Activated CD4-positive, alpha-beta T cell treated with anti-CD3 and anti-CD28 coated beads, Interleukin-2, amount 10 ng/mL, durations not matched to agents 7 days and 5 days (primary cell): ENCODE data around the gene APOL4. TPM values are rescaled to one million over a fixed set of nuclear protein-coding genes. Genes with fewer than 3 reads are reported as not detected.
A peak's percentile ranks its signal among the peaks of the same experiment; 100 is the strongest.
"Not testable (repeated sequence)": the region's sequence is repeated elsewhere in the genome, so short reads cannot be mapped to it uniquely, and the experiment has no call there.

Source experiments
- CTCF ChIA-PET: fragments of 350-600 bp; sonication (Branson Sonifier 250); formaldehyde crosslinking; loops from one replicate; lab custom pipeline; 2021; ENCODE audit warnings: antibody characterized with exemption; lab: Charles Lee
- POLR2A ChIA-PET: fragments of 350-600 bp; sonication (Branson Sonifier 250); formaldehyde crosslinking; loops from one replicate; lab custom pipeline; 2021; ENCODE audit warnings: antibody characterized with exemption; lab: Charles Lee
- DNase-seq: peaks from one replicate; pipeline ENCODE4 v3.0.0-alpha.2; 2020
- H3K27ac Mint-ChIP-seq: one replicate; pipeline ENCODE4 v1.8.0; 2021; ENCODE audit warnings: mild to moderate bottlenecking, moderate library complexity, mixed read lengths
- H3K27me3 Mint-ChIP-seq: one replicate; pipeline ENCODE4 v1.8.0; 2021; ENCODE audit warnings: mixed read lengths
- H3K36me3 Mint-ChIP-seq: one replicate; pipeline ENCODE4 v1.8.0; 2021; ENCODE audit warnings: low read depth, mixed read lengths
- H3K4me1 Mint-ChIP-seq: one replicate; pipeline ENCODE4 v1.8.0; 2021; ENCODE audit warnings: mixed read lengths
- H3K4me3 Mint-ChIP-seq: one replicate; pipeline ENCODE4 v1.8.0; 2021; ENCODE audit warnings: mild to moderate bottlenecking, moderate library complexity, mixed read lengths
- H3K9me3 Mint-ChIP-seq: one replicate; pipeline ENCODE4 v1.8.0; 2021; ENCODE audit warnings: mixed read lengths
- total RNA-seq, 2 experiments: library from RNA; stranded (reverse); gene quantifications; one replicate each; pipeline ENCODE4 v1.2.3, GENCODE V29; 2021

The APOL4 gene, protein sequence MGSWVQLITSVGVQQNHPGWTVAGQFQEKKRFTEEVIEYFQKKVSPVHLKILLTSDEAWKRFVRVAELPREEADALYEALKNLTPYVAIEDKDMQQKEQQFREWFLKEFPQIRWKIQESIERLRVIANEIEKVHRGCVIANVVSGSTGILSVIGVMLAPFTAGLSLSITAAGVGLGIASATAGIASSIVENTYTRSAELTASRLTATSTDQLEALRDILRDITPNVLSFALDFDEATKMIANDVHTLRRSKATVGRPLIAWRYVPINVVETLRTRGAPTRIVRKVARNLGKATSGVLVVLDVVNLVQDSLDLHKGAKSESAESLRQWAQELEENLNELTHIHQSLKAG
- total RNA-seq, result under 1 TPM; 0.54 to 0.57 TPM

DNA sequence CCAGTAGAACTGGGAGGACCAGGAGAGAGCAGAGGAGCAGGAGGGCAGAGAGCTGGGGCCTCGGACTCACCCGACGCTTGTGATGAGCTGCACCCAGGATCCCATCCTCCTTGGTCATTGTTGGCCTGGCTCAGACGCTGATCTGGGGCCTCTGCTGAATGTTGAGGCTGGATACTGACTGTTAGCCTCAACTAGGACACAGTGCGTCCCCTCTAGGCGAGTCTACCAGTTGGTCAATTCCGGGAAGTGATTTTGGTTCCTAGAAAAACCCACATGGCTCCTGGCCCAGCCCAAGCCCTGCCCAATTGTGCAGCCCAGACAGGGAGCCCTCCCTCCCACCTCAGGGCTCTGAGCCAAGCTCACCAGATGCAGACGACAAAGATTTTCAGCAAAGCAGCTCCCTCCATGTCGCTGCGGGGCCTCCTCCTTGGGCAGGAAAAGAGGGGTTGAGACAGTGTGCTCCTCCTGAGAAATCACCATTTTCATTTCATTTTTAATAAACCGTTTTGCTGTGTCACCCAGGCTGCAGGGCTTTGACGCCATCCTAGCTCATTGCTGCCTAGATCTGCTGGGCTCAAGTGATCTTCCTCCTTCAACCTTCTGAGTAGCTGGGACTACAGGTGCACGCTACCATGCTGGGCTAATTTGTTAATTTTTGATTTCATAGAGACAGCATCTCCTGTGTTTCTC is at the start of gene APOL4:
TSS of gene APOL4 (minus strand) at position 180 of the 690 bp plus-strand sequence. CDS start at position 105, 75 bp downstream.
- Mint-ChIP-seq H3K4me3 (no peak within 1 kb of the TSS), H3K36me3 (no peaks in the 10 kb centered on the region), H3K4me1 (peaks cover 35% of the 10 kb centered on the region), H3K9me3 (no peaks in the 10 kb centered on the region), H3K27me3 (no peaks in the 10 kb centered on the region), H3K27ac (no peak within 1 kb of the TSS)
- POLR2A ChIA-PET, result interaction anchor here (0.7 kb wide), 1 partner anchor 51 kb away, joined by 3 read pairs; the partner anchor contains the start of gene APOL1
- no peak for DNase-seq
- CTCF ChIA-PET, result interaction anchor here (0.7 to 1.5 kb wide), 2 partner anchors 22 to 29 kb away, joined by 3 read pairs; no protein-coding TSS in a partner anchor

DNA sequence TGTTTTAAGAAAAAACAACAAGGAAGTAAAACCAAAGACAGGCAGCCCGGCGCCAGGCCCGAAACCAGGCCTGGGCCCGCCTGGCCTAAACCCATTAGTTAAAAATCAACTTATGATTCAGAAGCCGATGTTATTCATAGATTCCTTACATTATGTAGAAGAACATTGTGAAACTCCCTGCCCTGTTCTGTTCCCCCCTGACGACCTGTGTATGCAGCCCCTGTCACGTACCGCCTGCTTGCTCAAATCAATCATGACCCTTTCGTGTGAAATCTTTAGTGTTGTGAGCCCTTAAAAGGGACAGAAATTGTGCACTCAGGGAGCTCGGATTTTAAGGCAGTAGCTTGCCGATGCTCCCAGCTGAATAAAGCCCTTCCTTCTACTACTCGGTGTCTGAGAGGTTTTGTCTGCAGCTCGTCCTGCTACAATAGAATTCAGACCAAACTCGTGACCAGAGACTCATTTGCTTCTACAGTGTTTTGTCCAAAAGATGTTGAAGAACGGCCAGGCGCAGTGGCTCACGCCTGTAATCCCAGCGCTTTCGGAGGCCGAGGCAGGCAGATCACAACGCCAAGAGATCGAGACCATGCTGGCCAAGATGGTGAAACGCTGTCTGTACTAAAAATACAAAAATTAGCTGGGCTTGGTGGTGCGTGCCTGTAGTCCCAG is 48.8 kb upstream of the APOL4 start:
- H3K9me3 Mint-ChIP-seq, H3K27me3 Mint-ChIP-seq, DNase-seq, H3K4me3 Mint-ChIP-seq, POLR2A ChIA-PET: not testable (repeated sequence)
- peak overlapping the region; percentile 26 for H3K27ac Mint-ChIP-seq
- CTCF ChIA-PET, result interaction anchor here (1.0 to 2.2 kb wide), 2 partner anchors 11 to 17 kb away, joined by 3 to 14 read pairs; partner anchors contain the start of gene APOL2
- H3K36me3 Mint-ChIP-seq, result peaks cover 16% of the 10 kb centered on the region
- H3K4me1 Mint-ChIP-seq, result peaks cover 31% of the 10 kb centered on the region

DNA sequence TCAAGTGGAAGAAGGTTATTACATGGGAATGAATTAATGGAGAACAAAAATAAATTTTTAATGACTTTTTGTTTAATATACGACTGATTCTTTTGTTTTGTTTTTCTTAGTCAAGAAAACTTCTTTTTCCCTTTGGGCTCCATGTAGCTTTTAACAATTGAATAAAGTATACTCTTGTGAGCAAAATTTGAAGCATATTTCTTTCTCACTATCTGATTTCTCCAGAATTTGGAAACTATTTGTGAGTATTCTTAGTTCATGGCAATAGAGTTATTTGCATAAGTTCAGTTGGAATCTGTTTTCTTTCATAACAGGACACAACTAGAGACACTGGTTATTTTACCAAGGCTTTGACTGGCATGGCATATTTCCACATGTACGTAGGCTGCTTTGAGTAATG is 47.6 kb upstream of the APOL4 start:
- POLR2A ChIA-PET, result no interaction called here
- CTCF ChIA-PET, result interaction anchor here (2.2 kb wide), 1 partner anchor 9 kb away, joined by 14 read pairs; the partner anchor contains the start of gene APOL2
- peaks cover 22% of the 10 kb centered on the region for H3K4me1 Mint-ChIP-seq
- no peaks in the 10 kb centered on the region for H3K27me3 Mint-ChIP-seq
- no peak for DNase-seq
- H3K9me3 Mint-ChIP-seq, result peaks cover 9% of the 10 kb centered on the region
- no peak overlapping the region for H3K27ac Mint-ChIP-seq
- H3K4me3 Mint-ChIP-seq, result no peak overlapping the region
- H3K36me3 Mint-ChIP-seq, result peaks cover 11% of the 10 kb centered on the region

DNA sequence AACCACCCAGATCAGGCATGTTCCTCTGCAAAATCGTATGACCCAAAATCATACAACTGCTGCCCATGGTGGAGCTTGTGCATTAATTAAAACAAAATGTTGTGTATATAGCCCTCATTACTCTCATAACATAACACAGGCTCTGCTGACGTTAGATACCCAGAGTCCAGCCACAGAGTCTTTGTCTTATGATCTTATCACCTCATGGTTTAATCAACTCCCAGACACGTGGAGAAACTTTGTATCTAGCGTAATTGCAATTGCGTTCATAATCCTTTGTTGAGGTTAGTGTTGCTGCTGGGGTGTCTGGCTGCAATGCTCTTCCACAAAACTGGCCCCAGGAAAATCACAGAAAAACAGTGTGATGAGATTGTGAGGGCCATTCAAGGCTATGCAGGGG is 46.3 kb upstream of the APOL4 start:
- ChIA-PET POLR2A (no interaction called here), CTCF (no interaction called here)
- Mint-ChIP-seq H3K9me3 (peaks cover 11% of the 10 kb centered on the region), H3K27ac (no peak overlapping the region), H3K4me1 (peaks cover 15% of the 10 kb centered on the region), H3K27me3 (no peaks in the 10 kb centered on the region), H3K36me3 (peaks cover 8% of the 10 kb centered on the region), H3K4me3 (no peak overlapping the region)
- DNase-seq, result no peak

DNA sequence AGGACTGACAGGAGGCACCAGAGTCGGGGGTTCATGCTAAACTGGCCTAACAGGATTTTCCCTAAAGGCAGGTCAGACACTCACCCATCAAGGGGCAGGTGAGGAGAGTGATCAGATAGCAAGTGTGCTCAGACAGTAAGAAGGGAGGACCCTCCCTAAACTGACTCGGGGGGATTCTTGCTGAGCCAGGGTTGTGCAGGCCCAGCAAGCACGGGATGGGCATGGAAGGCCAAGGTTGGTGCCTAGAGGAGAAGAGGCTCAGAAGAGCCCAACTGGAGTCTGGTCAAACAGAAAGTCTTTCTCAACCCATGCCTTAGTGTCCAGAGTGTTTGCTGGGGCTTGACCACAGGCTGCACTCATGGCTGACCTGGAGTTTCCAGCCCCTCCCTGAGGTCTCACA is 45.1 kb upstream of the APOL4 start:
- Mint-ChIP-seq H3K27me3 (peaks cover 3% of the 10 kb centered on the region), H3K27ac (no peak overlapping the region), H3K36me3 (peaks cover 8% of the 10 kb centered on the region), H3K4me1 (peaks cover 4% of the 10 kb centered on the region), H3K4me3 (no peak overlapping the region), H3K9me3 (peaks cover 19% of the 10 kb centered on the region)
- POLR2A ChIA-PET, result no interaction called here
- CTCF ChIA-PET, result no interaction called here
- no peak for DNase-seq

DNA sequence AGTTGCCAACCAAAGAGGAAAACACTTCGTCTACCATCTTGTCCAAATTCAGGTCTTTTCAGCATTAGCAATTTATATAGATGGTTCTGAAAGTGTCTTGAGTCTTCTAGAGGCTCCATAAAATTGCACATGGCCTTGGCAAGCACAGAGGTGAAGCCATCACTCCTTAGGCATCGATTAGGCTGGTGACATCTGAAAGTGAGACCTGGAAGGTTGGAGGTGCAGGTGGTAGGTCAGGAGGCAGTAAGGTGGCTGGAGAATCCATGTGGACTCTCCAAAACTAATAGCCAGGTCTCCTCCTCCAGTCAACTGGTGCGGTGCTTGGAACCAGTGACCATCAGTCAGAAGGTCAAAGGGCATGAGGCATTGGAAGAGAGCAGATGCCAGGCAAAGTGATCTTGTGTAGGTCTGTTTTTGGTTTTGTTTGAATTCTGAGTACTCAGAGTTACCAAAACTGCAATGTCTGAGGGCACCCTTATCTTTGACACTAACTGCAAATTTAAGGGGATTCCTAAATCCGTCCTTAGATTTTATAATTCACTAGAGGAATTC is 44.3 kb upstream of the APOL4 start:
- H3K4me3 Mint-ChIP-seq, result no peak overlapping the region
- H3K27me3 Mint-ChIP-seq, result peaks cover 3% of the 10 kb centered on the region
- peaks cover 19% of the 10 kb centered on the region for H3K9me3 Mint-ChIP-seq
- ChIA-PET POLR2A (no interaction called here), CTCF (no interaction called here)
- H3K27ac Mint-ChIP-seq, result no peak overlapping the region
- H3K4me1 Mint-ChIP-seq, result no peaks in the 10 kb centered on the region
- no peak for DNase-seq
- peaks cover 8% of the 10 kb centered on the region for H3K36me3 Mint-ChIP-seq

DNA sequence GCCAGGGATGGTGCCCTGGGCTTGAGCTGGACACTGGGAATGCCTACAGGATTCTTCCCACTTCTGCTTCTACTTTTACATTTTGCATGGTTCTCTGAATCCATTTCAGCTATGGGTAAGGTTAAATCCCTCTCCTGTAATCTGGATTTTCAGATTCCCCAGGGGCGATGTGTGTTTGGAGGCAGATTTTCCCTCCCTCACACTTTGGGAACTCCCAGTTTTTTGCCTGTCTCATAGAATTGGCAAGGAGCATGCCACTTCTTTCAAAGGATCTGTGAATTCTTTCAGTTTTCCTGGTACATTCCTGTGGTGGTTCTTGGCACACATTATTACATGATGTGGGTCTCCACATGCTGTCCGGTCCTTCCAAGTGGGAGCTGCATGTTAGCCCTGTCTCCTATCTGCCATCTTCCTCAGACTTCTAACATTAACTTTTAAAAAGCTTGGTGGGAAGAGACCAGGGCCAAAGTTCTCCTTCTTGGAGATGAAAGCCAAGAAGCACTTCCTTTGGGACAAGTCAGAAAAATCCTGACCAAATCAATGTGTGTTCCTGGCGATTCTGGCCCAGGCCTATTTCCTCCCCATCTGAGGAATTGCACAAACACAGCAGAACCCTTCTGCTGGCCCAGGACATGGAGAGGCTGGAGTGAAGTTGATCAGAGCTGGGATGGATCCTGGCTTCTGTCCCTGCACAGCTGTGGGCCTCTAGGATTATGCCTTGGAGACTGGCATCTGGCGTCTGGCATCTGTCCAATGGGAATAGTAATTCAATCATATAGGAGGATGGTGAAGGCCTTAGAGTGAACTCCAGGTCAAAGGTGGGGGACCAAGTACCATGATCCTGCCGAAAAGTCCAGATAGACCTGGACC is 43.1 kb upstream of the APOL4 start:
- Mint-ChIP-seq H3K36me3 (peaks cover 8% of the 10 kb centered on the region), H3K4me3 (no peak overlapping the region), H3K27me3 (peaks cover 3% of the 10 kb centered on the region), H3K4me1 (peaks cover 6% of the 10 kb centered on the region), H3K9me3 (peaks cover 19% of the 10 kb centered on the region), H3K27ac (no peak overlapping the region)
- no peak for DNase-seq
- ChIA-PET POLR2A (no interaction called here), CTCF (interaction anchor here (1.5 to 8.5 kb wide), 2 partner anchors 9 to 226 kb away, joined by 4 to 53 read pairs; partner anchors contain the start of gene APOL1)

DNA sequence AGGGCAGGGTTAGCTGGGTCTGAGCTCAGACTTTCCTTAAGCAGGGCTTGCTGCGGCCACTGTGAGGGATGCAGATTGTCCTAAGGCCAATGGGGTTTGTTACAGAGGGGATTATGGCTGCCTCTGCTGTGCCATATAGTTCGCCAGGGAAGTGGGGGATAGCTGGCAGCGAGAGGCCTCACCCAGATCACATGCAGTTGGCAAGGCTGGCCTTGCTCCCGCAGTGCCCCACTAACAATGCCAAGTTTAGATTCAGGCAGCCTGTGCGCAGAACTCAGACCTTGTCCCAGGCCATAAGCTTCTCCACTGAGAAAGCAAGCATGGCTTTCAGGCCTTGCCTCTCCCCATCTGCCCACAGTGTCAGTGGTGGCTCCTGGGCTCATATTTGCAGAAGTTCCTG is 42.4 kb upstream of the APOL4 start:
- peaks cover 9% of the 10 kb centered on the region for H3K4me1 Mint-ChIP-seq
- H3K36me3 Mint-ChIP-seq, result peaks cover 11% of the 10 kb centered on the region
- H3K27me3 Mint-ChIP-seq, result peaks cover 3% of the 10 kb centered on the region
- CTCF ChIA-PET, result interaction anchor here (1.5 to 8.5 kb wide), 2 partner anchors 10 to 227 kb away, joined by 4 to 53 read pairs; partner anchors contain the start of gene APOL1
- no peak overlapping the region for H3K4me3 Mint-ChIP-seq
- POLR2A ChIA-PET, result no interaction called here
- H3K27ac Mint-ChIP-seq, result no peak overlapping the region
- H3K9me3 Mint-ChIP-seq, result peaks cover 16% of the 10 kb centered on the region
- DNase-seq, result no peak

DNA sequence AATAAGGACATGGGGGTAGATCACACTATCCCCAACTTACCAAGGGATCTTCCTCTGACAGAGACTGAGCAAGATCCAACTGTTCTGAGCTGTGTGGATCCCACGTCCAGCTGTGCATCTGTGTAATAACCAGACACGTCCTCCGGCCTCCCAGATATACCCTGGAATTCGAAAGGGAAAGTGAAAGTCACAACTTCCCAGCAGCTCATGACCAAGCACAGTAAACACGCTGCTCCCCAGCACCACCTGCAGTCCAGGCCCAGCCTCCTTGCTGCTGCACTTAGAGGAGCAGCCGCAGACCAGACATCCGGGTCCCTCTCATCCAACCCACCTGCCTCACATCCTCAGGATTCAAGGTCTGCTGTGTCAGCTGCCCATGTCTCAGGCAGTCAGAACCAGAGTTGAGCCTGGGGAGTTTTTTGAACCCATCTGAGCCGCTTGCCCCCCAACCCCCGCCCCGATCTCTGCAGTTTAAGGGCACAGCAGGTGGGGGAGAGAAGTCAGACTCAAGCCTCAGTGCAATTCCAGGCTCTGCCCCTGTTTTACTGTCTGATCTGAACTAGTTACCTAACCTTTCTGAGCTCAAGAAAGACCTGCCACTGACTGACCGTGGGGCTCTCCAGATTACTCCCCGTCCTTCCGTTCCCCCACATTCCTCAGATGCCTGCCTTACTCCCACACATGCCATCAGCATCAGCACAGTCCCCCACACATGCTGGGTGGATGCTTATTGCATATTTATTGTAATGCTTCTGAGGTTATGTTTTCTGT is 38.0 kb upstream of the APOL4 start, which contains the start of gene APOL2:
TSS of gene APOL2 (minus strand) at position 127 of the 771 bp plus-strand sequence. CDS start 6,365 bp downstream, outside the sequence.
- ChIA-PET CTCF (interaction anchor here (0.6 to 8.5 kb wide), 28 partner anchors 11 to 859 kb away, joined by 3 to 53 read pairs (median 4); partner anchors contain the start of genes APOL1 and TXN2), POLR2A (interaction anchor here (0.6 to 1.3 kb wide), 2 partner anchors 12 to 14 kb away, joined by 5 to 7 read pairs; partner anchors contain the start of gene APOL1)
- Mint-ChIP-seq H3K4me1 (peaks cover 44% of the 10 kb centered on the region), H3K4me3 (peak within 1 kb of the TSS; percentile 90), H3K27me3 (peaks cover 3% of the 10 kb centered on the region), H3K9me3 (peaks cover 19% of the 10 kb centered on the region), H3K27ac (peak within 1 kb of the TSS; percentile 93), H3K36me3 (peaks cover 48% of the 10 kb centered on the region)
- DNase-seq, result peak; percentile 91

DNA sequence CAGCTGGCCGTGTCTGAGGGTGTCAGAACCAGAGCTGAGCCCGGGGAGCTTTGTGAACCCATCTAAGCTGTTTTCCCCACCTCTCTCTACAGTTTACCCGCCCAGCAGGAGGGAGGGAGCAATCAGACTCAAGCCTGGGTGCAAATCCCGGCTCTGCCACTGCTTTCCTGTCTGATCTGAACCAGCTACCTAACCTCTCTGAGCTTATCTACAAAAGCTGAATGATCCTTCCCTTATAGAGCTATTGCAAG is 37.5 kb upstream of the APOL4 start:
- ChIA-PET POLR2A (interaction anchor here (0.6 to 1.3 kb wide), 2 partner anchors 12 to 15 kb away, joined by 5 to 7 read pairs; partner anchors contain the start of gene APOL1), CTCF (interaction anchor here (0.6 to 8.5 kb wide), 23 partner anchors 11 to 247 kb away, joined by 3 to 53 read pairs (median 4); partner anchors contain the start of genes APOL1 and TXN2)
- Mint-ChIP-seq H3K36me3 (peaks cover 53% of the 10 kb centered on the region), H3K27me3 (peaks cover 3% of the 10 kb centered on the region), H3K4me1 (peaks cover 49% of the 10 kb centered on the region), H3K4me3 (peak overlapping the region; percentile 90), H3K9me3 (peaks cover 19% of the 10 kb centered on the region), H3K27ac (peak overlapping the region; percentile 93)
- DNase-seq, result no peak
